A549 (cell line): ENCODE results near the gene TMEM272. TPM values are rescaled to one million over a fixed set of nuclear protein-coding genes. Genes with fewer than 3 reads are reported as not detected.

Experiments used
- ATAC-seq, 2 experiments: fragments of 200-7000 bp in 1 of 2; fragments of >200 bp in 1 of 2; cut with Nextera tagmentation in 1 of 2; cut with Tn5 transposase in 1 of 2; 3 replicates each; pipeline versions ENCODE4 v1.8.0 to v1.9.1; 2018 to 2020; ENCODE audit warnings: mild to moderate bottlenecking in 1 of 2, moderate library complexity in 1 of 2
- CTCF ChIA-PET: fragments of 300-600 bp; sonication (Branson Sonifier 250); formaldehyde crosslinking; extraction: SDS; loops from one replicate; lab custom pipeline; 2021; ENCODE audit warnings: antibody characterized with exemption, inconsistent platforms; lab: Yijun Ruan, JAX
- POLR2A ChIA-PET: fragments of 350-600 bp; formaldehyde crosslinking; extraction: SDS; loops from one replicate; lab custom pipeline; 2021; ENCODE audit warnings: antibody characterized with exemption, inconsistent platforms; lab: Yijun Ruan, JAX
- DNase-seq, 2 experiments: peaks; one replicate each; pipeline versions ENCODE4 v3.0.0 to v3.0.0-alpha.2; 2011 to 2016; ENCODE audit warnings: low read depth in 1 of 2, low spot score in 1 of 2
- FAIRE-seq: peaks from 2 replicates; lab custom pipeline; 2011; peaks lifted over from hg19 to GRCh38; lab: Jason Lieb, UNC
- H3K27ac ChIP-seq, 2 experiments: fragments of >200 bp; sonication (Bioruptor Twin); formaldehyde crosslinking; 3 replicates each; pipeline ENCODE4 v1.5.1; 2016 to 2017
- H3K4me1 ChIP-seq: fragments of >200 bp; sonication (Bioruptor Twin); formaldehyde crosslinking; 3 replicates; pipeline ENCODE4 v1.6.1; 2016
- H3K4me2 ChIP-seq: fragments of >200 bp; sonication (Bioruptor Twin); formaldehyde crosslinking; 3 replicates; pipeline ENCODE4 v1.6.1; 2016
- H3K4me3 ChIP-seq: fragments of >200 bp; sonication (Bioruptor Twin); formaldehyde crosslinking; 3 replicates; pipeline ENCODE4 v1.5.1; 2016
- H3K9me3 ChIP-seq: fragments of >200 bp; sonication (Bioruptor Twin); formaldehyde crosslinking; 3 replicates; pipeline ENCODE4 v1.6.1; 2016
- BHLHE40 ChIP-seq: IDR thresholded peaks from 2 replicates; pipeline ENCODE4 v1.6.1; 2012; ENCODE audit warnings: low read depth, low read length, inconsistent platforms
- CBX2 ChIP-seq: fragments of 200-600 bp; sonication (generic); IDR thresholded peaks from 2 replicates; pipeline ENCODE4 v1.6.1; 2016; ENCODE audit warnings: low read depth, mild to moderate bottlenecking, borderline replicate concordance
- CEBPB ChIP-seq, 2 experiments: fragments of >200 bp in 1 of 2; sonication (Bioruptor Twin) in 1 of 2; formaldehyde crosslinking in 1 of 2; IDR thresholded peaks; 2 replicates each; pipeline ENCODE4 v1.6.1; 2012 to 2016
- EHF ChIP-seq: fragments of 250-450 bp; sonication (Bioruptor Pico); IDR thresholded peaks from 2 replicates; pipeline ENCODE4 v1.5.0; 2020; ENCODE audit warnings: mild to moderate bottlenecking
- EHMT2 ChIP-seq: fragments of 200-600 bp; sonication (generic); IDR thresholded peaks from 2 replicates; pipeline ENCODE4 v1.6.1; 2016; ENCODE audit warnings: antibody characterized with exemption, low read depth, mild to moderate bottlenecking, moderate library complexity
- FOSB ChIP-seq: fragments of 250-450 bp; sonication (Bioruptor Pico); IDR thresholded peaks from 2 replicates; pipeline ENCODE4 v1.5.0; 2020; ENCODE audit warnings: mild to moderate bottlenecking, moderate library complexity
- FOSL2 ChIP-seq, 2 experiments: fragments of 450-650 bp in 1 of 2; fragments of >200 bp in 1 of 2; sonication (Bioruptor Twin) in 1 of 2; formaldehyde crosslinking; IDR thresholded peaks; 2 replicates each; pipeline versions ENCODE4 v1.5.0 to v1.6.1; 2016 to 2020; ENCODE audit warnings: mild to moderate bottlenecking in 1 of 2, moderate library complexity in 1 of 2
- HDAC2 ChIP-seq: fragments of 200-600 bp; sonication (generic); IDR thresholded peaks from 2 replicates; pipeline ENCODE4 v1.6.1; 2016
- HOXA7 ChIP-seq: fragments of 250-450 bp; sonication (Bioruptor Pico); IDR thresholded peaks from 2 replicates; pipeline ENCODE4 v1.5.0; 2020; ENCODE audit warnings: mild to moderate bottlenecking, moderate library complexity
- HOXB13 ChIP-seq: fragments of 250-450 bp; sonication (Bioruptor Pico); IDR thresholded peaks from 2 replicates; pipeline ENCODE4 v1.5.0; 2020; ENCODE audit warnings: low read depth, mild to moderate bottlenecking, moderate library complexity
- HOXB5 ChIP-seq: fragments of 250-450 bp; sonication (Bioruptor Pico); IDR thresholded peaks from 2 replicates; pipeline ENCODE4 v1.5.0; 2020; ENCODE audit warnings: mild to moderate bottlenecking, moderate library complexity
- JUN ChIP-seq, 2 experiments: fragments of >200 bp; sonication (Bioruptor Twin); formaldehyde crosslinking; IDR thresholded peaks; 2 replicates in 1 of 2; 3 replicates in 1 of 2; pipeline ENCODE4 v1.6.1; 2016 to 2017
- JUNB ChIP-seq: fragments of >200 bp; sonication (Bioruptor Twin); formaldehyde crosslinking; IDR thresholded peaks from 2 replicates; pipeline ENCODE4 v1.6.1; 2016
- MAZ ChIP-seq: fragments of 150-350 bp; IDR thresholded peaks from 2 replicates; pipeline ENCODE4 v1.6.1; 2014; ENCODE audit warnings: antibody characterized with exemption, low read depth, low read length, borderline replicate concordance
- NFE2L2 ChIP-seq: fragments of 150-350 bp; conservative IDR thresholded peaks from 2 replicates; pipeline ENCODE4 v1.6.1; 2014; ENCODE audit warnings: low read length
- NR3C1 ChIP-seq: fragments of >200 bp; sonication (Bioruptor Twin); formaldehyde crosslinking; IDR thresholded peaks from 3 replicates; pipeline ENCODE4 v1.6.1; 2017
- PHF8 ChIP-seq: fragments of 200-600 bp; sonication (generic); IDR thresholded peaks from 2 replicates; pipeline ENCODE4 v1.6.1; 2016; ENCODE audit warnings: low read depth, mild to moderate bottlenecking, antibody characterized with exemption, moderate library complexity, borderline replicate concordance
- RAD21 ChIP-seq, 2 experiments: fragments of >200 bp in 1 of 2; sonication (Bioruptor Twin) in 1 of 2; formaldehyde crosslinking in 1 of 2; IDR thresholded peaks in 1 of 2; conservative IDR thresholded peaks in 1 of 2; 2 replicates in 1 of 2; 3 replicates in 1 of 2; pipeline ENCODE4 v1.6.1; 2012 to 2018; ENCODE audit warnings: inconsistent platforms in 1 of 2
- RCOR1 ChIP-seq: fragments of 150-350 bp; IDR thresholded peaks from 2 replicates; pipeline ENCODE4 v1.6.1; 2014; ENCODE audit warnings: antibody characterized with exemption, low read length, low read depth
- SMC3 ChIP-seq: fragments of >200 bp; sonication (Bioruptor Twin); formaldehyde crosslinking; IDR thresholded peaks from 3 replicates; pipeline ENCODE4 v1.6.1; 2018; ENCODE audit warnings: inconsistent platforms
- ZC3H11A ChIP-seq: fragments of 450-650 bp; IDR thresholded peaks from 2 replicates; pipeline ENCODE4 v1.6.1; 2014; ENCODE audit warnings: antibody characterized with exemption, mild to moderate bottlenecking
- WGBS: methylation state at CpG from one replicate; pipeline ENCODE4 v1.1.6; 2017; ENCODE audit errors: missing lambda C conversion rate; 5-methylcytosine and 5-hydroxymethylcytosine counted together
- polyA plus RNA-seq, 4 experiments: library from polyadenylated mRNA; depleted of rRNA in 3 of 4; stranded (reverse); fragments of >200 nt; fragmentation: RNase III in 1 of 4; extraction: RNeasy Plus Mini Kit Qiagen cat#74134 plus additional on column Dnase treatment in 1 of 4; gene quantifications; 2 replicates in 3 of 4; 3 replicates in 1 of 4; pipeline ENCODE4 v1.2.3, GENCODE V29; 2011 to 2017
- TF ChIP-seq, protein P1 (sequence below): fragments of >200 bp; sonication (Bioruptor Twin); formaldehyde crosslinking; IDR thresholded peaks from 2 replicates; pipeline ENCODE4 v1.6.1; 2016
- TF ChIP-seq, protein P2 (sequence below): fragments of 450-650 bp; IDR thresholded peaks from 2 replicates; pipeline ENCODE4 v1.6.1; 2014; ENCODE audit warnings: antibody characterized with exemption
- TF ChIP-seq, protein P3 (sequence below): fragments of 250-450 bp; sonication (Bioruptor Pico); IDR thresholded peaks from 2 replicates; pipeline ENCODE4 v1.5.0; 2020; ENCODE audit warnings: low read depth, mild to moderate bottlenecking, moderate library complexity
- TF ChIP-seq, protein P4 (sequence below): IDR thresholded peaks from 2 replicates; pipeline ENCODE4 v1.6.1; 2012

TMEM272 gene
- polyA plus RNA-seq, 2 of the 4 experiments (the other 2 are of a cell fraction), result not detected

- ChIA-PET CTCF (interaction anchor here (1.4 kb wide), 1 partner anchor 255 kb away, joined by 4 read pairs; no protein-coding TSS in a partner anchor), POLR2A (no interaction called here)
- DNase-seq (no peak), FAIRE-seq (no peak), ATAC-seq (no peak)
- no peaks in the 10 kb centered on the region for H3K4me1 ChIP-seq
- H3K4me2 ChIP-seq, result no peak overlapping the region
- TF ChIP-seq CBX2 (no peak), JUN (IDR thresholded peaks at IDR 0.05) (no peak), FOSB (CRISPR knock-in tag) (no peak), RCOR1 (no peak), HOXB5 (no peak), EHF (no peak), CEBPB (IDR thresholded peaks at IDR 0.05) (no peak), RAD21 (conservative IDR thresholded peaks at IDR 0.05 in 1 of 2, IDR thresholded peaks at IDR 0.05 in 1 of 2) (no peak), HOXB13 (CRISPR knock-in tag) (no peak), HDAC2 (no peak), BHLHE40 (no peak)
- no peak overlapping the region for H3K27ac ChIP-seq
- no peaks in the 10 kb centered on the region for H3K9me3 ChIP-seq
- no peak overlapping the region for H3K4me3 ChIP-seq
- WGBS, result 71% methylated on average over 6 of the region's 6 CpGs
These were observed 28.3 kb upstream of the TMEM272 start for GRCh38 chr13:51873117-51873798.

- Histone ChIP-seq H3K4me3 (no peak overlapping the region), H3K4me2 (no peak overlapping the region), H3K9me3 (no peaks in the 10 kb centered on the region), H3K4me1 (no peaks in the 10 kb centered on the region), H3K27ac (no peak overlapping the region)
- ChIA-PET CTCF (no interaction called here), POLR2A (no interaction called here)
- no peak for ATAC-seq
- no peak for DNase-seq
- no peak for TF ChIP-seq EHF
- TF ChIP-seq SMC3, result no peak
- no peak for TF ChIP-seq MAZ
- TF ChIP-seq NFE2L2, result no peak
- TF ChIP-seq, protein P1, sequence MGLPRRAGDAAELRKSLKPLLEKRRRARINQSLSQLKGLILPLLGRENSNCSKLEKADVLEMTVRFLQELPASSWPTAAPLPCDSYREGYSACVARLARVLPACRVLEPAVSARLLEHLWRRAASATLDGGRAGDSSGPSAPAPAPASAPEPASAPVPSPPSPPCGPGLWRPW, result no peak
- TF ChIP-seq JUN (IDR thresholded peaks at IDR 0.05), result no peak
- TF ChIP-seq, protein P2, sequence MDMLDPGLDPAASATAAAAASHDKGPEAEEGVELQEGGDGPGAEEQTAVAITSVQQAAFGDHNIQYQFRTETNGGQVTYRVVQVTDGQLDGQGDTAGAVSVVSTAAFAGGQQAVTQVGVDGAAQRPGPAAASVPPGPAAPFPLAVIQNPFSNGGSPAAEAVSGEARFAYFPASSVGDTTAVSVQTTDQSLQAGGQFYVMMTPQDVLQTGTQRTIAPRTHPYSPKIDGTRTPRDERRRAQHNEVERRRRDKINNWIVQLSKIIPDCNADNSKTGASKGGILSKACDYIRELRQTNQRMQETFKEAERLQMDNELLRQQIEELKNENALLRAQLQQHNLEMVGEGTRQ, result no peak
- no peak for TF ChIP-seq FOSL2 (IDR thresholded peaks at IDR 0.05)
- TF ChIP-seq FOSL2 (CRISPR knock-in tag; IDR thresholded peaks at IDR 0.05), result no peak
- TF ChIP-seq JUNB, result no peak
- no peak for TF ChIP-seq RCOR1
- TF ChIP-seq, protein P3, sequence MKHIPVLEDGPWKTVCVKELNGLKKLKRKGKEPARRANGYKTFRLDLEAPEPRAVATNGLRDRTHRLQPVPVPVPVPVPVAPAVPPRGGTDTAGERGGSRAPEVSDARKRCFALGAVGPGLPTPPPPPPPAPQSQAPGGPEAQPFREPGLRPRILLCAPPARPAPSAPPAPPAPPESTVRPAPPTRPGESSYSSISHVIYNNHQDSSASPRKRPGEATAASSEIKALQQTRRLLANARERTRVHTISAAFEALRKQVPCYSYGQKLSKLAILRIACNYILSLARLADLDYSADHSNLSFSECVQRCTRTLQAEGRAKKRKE, result no peak
- no peak for TF ChIP-seq NR3C1
- 36% methylated on average over 3 of the region's 3 CpGs for WGBS
- no peak for FAIRE-seq
These were observed 25.6 kb upstream of the TMEM272 start for GRCh38 chr13:51870616-51871015.

- ATAC-seq, result no peak
- no peak for FAIRE-seq
- DNase-seq, result no peak
- WGBS, result 44% methylated on average over 6 of the region's 6 CpGs
- ChIA-PET CTCF (interaction anchor here (0.7 kb wide), 1 partner anchor 584 kb away, joined by 3 read pairs; no protein-coding TSS in a partner anchor), POLR2A (no interaction called here)
- no peak for TF ChIP-seq PHF8
- TF ChIP-seq JUN (IDR thresholded peaks at IDR 0.05), result no peak
- TF ChIP-seq, protein P4, sequence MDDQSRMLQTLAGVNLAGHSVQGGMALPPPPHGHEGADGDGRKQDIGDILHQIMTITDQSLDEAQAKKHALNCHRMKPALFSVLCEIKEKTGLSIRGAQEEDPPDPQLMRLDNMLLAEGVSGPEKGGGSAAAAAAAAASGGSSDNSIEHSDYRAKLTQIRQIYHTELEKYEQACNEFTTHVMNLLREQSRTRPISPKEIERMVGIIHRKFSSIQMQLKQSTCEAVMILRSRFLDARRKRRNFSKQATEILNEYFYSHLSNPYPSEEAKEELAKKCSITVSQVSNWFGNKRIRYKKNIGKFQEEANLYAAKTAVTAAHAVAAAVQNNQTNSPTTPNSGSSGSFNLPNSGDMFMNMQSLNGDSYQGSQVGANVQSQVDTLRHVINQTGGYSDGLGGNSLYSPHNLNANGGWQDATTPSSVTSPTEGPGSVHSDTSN, result no peak
- no peak for TF ChIP-seq RCOR1
- no peak for TF ChIP-seq EHMT2
- TF ChIP-seq ZC3H11A, result no peak
- no peak for TF ChIP-seq HOXA7 (CRISPR knock-in tag)
- Histone ChIP-seq H3K4me3 (no peak overlapping the region), H3K9me3 (no peaks in the 10 kb centered on the region), H3K4me2 (no peak overlapping the region), H3K27ac (no peak overlapping the region), H3K4me1 (no peaks in the 10 kb centered on the region)
These were observed 24.9 kb upstream of the TMEM272 start for GRCh38 chr13:51869916-51870315.
